HG03108 (cell line): ENCODE measurements around the gene CIROP.
A peak's percentile ranks its signal among the peaks of the same experiment; 100 is the strongest.
"Not testable (repeated sequence)": the region's sequence is repeated elsewhere in the genome, so short reads cannot be mapped to it uniquely, and the experiment has no call there.

Experiments
- ATAC-seq: cut with Tn5 transposase; IDR thresholded peaks from one replicate; pipeline ENCODE4 v1.9.1; 2021; ENCODE audit warnings: moderate library complexity; ENCODE audit not compliant: unreplicated experiment

CIROP gene

DNA sequence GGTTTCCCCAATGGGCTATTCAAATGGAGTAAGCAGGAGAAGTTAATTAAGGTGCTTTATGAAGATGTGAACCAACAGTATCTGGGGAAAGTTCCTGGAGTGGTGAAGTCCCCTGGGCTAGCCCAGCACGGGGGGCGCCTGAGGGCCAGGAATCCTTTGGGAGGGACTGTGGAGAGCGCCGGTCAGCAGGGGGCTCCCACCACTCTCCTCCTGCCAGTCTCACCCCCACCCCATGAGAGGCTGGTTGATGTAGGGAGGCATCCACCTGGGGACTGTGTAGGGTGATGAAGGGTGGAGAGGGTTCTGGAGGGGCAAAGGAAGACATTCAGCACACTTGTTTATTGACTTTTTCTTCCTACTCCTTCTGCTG is 9.9 kb upstream of the CIROP start:
- ATAC-seq = no peak

DNA sequence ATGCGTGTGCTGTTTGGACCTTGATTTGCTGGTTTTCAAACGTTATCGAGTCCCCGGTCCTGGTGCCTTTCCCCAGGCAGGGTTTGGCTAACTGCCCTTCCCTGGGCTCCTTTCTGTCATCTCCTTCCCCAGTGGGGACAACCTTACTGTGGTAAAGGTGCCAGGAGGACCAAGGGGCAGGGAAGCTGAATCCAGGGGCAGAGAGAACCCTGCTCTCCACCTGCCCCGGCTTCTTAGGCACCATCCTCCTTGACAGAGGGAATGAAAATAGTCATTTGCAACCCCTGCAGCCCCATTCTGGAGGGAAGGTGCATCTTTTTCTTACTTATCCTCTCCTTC is 9.3 kb upstream of the CIROP start:
- ATAC-seq = no peak

DNA sequence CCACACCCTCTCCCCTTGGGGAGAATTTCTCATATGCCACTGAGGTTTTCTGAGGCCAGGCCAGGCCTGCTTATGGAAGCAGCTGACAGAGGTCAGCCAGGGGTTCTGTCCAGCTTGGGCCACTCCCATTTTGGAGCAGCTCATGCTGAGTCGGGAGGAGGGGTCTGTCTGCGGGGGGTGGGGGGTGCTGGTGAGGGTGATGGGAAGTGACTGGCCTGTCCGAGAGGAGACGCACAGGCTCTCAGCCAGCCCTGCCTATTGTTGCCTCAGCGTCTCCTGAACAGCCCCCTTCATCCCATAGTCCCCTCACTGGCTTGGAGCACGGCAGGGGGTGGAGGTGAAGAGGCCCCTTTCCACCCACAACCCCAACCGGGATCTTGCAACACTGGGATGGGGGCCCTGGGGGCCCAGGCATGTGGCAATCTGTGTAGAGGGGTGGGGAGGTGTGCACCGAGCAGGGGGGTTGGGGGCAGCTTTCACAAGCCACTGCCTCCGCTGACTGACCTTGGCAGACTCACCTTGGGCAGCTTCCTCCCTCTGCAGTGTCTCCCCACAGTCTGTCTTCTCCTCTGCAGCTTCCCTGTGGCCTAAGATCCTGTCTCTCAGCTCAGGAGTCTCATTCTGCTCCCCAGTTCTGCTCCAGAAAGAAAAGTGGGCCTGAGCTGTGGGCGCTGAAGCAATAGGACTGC is 8.8 kb upstream of the CIROP start:
- no peak for ATAC-seq

DNA sequence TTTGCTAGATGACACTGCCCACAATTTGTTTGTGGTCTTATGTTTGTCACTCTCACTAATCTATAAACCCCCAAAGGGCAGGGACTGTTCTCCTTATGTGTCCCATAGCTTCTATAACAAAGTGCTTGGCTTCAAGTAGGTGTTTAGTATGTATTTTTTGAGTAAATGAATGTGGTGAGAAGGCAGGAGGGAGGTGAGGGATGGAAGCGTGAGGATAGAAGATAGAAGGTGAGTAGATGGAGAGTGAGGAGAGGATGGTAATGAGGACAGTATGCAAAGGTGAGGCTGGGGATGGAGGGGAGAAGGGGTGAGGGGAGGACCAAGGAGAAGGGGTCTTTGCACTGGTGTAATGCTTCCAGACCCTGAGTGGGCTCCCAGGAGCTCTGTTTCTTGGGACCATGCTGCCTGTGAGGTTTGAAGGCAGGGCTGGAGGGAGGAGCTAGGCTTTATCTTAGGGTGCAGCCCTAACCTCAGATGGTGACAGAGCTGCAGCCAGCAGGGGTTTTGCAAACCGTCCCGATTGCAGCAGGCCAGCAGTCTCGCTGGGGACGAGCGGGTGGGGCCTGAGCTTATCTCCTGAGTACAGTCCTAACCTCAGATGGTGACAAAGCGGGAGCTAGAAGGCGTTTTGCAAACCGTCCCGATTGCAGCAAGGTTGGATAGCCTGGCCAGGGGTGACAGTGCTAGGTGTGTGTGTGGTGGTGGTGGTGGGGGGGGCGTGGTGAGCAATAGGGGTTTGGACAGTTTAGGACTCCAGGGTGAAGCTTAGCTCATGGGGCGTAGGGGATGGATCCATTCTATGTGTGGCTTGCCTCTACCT is 7.8 kb upstream of the CIROP start:
- no peak for ATAC-seq

DNA sequence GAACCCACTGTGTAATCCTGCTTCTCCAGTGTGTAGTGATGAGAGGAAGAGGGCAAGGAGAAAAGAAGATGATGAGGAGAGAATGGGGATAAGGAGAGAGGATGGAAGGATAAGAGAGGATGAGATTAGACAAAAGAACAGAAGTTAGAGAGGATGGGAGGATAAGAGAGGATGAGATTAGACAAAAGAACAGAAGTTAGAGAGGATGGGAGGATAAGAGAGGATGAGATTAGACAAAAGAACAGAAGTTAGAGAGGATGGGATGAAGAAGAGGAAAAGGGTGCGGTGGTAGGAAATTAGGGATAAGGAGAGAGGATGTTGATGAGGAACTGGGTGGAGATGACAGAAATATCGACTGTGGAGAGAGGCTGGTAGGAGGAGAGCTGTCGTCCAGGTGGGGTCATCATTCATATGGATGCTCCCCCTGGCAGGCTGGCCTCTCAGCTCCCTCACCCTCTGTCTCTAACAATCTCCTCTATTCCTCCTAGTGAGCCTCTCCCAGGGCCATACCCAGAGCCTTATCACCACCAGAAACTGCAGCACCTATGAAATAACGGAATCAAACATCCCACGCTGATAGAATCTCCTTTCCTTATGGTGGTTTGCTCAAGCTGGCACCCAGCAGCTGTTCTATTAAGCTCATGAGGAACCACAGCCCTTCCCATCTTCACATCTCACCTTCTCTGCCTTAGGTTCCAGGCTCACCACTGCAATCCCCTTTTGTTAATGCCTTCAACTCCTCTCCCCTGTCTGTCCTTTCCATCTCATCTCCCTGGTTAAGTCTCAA is 6.0 kb upstream of the CIROP start:
- no peak for ATAC-seq

DNA sequence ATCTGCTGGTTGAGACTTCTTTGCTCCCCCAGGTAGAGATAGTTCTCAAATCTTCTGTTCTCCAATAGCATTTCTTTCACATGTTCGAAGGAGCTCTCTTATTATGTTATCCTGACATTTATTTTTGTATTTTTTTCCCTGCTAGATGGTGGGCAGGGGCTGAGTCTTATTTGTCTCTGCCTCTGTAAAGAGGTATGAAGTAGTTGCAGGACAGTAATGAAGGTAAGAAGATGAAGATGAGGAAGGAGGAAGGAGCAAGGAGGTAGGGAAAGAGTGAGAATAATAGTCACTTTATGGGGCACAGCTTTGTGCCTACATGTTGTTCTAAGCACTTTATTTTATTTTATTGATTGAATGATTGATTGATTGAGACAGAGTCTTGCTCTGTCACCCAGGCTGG is 5.0 kb upstream of the CIROP start:
- ATAC-seq = no peak

DNA sequence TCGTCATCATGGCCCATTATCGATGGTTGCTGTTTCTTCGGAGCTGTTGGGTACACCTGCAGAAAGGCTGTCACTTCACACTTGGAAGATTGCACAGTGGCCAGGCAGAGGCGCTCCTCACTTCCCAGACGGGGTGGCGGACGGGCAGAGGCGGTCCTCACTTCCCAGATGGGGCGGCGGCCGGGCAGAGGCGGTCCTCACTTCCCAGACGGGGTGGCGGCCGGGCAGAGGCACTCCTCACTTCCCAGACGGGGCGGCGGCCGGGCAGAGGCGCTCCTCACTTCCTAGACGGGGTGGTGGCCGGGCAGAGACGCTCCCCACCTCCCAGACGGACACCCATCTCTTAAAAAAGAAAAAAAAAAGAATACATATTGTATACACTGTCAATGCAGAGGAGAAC is 3.4 kb upstream of the CIROP start:
- not testable (repeated sequence) for ATAC-seq

DNA sequence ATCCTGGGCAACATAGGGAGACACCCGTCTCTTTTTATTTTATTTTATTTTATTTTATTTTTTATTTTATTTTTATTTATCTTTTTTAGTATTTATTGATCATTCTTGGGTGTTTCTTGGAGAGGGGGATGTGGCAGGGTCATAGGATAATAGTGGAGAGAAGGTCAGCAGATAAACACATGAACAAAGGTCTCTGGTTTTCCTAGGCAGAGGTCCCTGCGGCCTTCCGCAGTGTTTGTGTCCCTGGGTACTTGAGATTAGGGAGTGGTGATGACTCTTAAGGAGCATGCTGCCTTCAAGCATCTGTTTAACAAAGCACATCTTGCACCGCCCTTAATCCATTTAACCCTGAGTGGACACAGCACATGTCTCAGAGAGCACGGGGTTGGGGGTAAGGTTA is 2.8 kb upstream of the CIROP start:
- ATAC-seq = not testable (repeated sequence)

DNA sequence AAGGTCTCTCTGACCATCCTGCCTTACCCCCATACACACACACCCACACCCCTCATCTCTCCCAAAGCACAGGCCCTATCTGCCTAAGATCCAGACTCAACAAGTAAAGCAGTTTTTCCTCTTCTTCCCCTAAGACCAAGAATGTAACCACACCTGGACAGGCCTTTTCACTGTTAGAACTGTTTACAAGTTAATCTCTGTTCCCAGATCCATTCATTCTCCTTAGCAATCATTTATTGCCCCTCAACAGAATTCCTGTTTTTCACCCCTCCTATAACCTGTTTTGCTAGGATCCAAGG is 1.9 kb upstream of the CIROP start:
- no peak for ATAC-seq

DNA sequence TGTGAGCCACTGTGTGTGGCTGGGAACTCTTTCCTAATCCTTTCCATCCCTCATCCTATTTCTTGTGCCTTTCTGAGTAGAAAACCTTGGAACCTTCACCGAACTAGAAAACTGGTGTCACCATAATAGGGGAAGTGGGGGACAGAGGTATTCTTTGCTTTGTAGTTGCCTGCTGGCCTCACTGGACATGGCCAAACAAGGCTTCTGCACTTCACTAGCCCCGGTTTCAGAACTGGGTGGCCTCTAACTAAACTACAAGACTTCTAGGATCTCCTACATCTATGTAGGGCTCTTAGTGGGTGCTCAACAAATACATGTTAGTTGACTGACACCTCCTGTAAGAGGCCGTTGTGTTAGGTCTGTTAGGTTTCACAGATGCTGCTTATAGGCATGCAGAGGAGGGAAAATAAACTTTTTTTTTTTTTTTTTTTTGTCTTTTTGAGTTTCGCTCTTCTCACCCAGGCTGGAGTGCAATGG is 597 bp upstream of the CIROP start:
- ATAC-seq = no peak

DNA sequence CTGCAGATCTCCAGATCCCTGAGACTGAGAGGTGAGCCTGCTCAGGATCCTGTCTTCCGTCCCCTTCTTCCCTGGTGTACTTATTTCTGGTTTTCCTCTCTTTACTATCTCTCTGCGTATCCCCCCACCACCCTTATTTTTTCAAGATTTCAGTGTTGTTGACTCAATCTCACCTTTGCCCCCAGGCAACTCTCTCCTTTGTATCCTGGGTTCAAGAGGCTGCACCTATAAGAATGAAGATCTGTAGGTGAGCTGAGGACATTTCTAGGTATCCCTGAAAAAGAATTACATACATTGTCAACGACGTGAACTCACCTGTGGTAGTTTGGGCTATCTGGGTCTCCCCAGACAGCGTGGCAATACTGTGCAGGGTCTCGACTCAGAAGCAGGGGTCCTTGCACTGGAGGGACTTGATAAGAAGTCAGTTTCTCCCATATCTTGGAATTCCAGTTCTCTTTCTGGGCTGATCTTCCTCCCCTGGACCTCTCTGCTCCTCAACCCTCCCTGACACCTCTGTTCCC is 659 bp downstream of the CIROP start:
- no peak for ATAC-seq

DNA sequence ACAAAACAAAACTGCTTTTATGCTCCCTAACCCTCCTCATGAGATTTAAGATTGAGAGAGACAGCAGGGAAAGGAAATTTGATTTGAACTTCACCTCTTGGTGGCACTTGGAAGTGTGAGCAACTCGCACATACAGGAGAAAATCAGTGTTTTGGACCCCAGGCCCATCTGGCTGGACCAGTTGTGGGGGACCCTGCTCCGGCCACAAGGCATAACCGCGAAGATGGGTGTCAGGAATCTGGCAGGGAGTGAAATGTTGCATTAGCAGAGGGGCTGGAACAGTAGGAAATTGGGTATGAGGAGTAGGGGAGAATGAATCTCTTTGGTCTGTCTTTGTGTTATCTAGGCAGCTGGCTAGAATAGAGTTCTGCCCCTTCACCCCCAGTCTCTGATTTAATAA is 1.2 kb downstream of the CIROP start:
- ATAC-seq = no peak

DNA sequence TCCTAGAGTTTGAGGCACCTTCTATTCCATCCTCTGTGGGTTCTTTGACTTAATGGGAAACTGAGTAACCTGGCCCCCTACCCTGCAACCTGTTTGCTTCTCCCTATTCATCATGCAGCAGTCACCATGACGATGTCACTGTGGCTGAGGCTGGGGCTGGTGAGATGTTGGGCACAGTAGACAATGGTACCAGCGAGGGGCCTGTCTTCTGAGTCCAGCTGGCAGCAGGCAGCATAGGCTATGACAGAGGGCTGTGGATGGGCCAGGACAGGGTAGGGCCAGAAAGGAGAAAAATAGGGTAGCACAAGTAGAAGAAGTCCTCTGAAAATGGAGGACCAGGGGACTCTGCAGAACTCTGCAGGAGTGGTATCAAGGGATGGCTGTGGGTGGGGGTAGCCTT is 2.0 kb downstream of the CIROP start:
- no peak for ATAC-seq

DNA sequence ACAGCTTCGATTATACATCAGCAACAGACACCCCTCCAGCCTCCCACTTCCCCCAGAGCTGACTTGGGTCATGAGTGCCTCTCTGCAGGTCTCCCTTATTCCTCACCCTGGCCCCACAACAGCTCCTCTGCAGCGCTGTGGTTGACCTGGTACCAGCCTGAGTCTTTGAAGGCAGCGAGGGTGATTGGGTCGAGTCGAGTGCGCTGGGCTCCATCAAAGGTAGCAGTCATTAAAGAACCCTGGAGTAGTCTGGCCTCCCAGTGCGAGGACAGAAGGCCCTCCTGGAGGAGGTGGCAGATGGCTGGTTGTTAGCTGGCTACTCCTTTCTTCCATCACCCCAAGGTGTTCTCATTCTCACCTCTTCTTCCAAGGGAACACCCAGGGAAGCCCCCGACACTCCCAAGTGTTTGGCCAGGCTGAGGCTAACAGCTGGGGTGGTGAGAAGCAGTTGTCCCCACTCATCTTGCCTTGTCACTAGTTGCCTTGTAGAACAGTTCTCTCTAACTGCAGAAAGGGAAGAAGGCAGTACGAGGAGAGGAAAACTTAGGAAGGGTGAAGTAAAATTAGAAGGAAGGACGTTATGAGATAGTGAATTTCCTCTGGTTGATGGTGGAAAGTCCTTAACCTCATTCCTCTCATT is 2.7 kb downstream of the CIROP start:
- ATAC-seq = no peak

DNA sequence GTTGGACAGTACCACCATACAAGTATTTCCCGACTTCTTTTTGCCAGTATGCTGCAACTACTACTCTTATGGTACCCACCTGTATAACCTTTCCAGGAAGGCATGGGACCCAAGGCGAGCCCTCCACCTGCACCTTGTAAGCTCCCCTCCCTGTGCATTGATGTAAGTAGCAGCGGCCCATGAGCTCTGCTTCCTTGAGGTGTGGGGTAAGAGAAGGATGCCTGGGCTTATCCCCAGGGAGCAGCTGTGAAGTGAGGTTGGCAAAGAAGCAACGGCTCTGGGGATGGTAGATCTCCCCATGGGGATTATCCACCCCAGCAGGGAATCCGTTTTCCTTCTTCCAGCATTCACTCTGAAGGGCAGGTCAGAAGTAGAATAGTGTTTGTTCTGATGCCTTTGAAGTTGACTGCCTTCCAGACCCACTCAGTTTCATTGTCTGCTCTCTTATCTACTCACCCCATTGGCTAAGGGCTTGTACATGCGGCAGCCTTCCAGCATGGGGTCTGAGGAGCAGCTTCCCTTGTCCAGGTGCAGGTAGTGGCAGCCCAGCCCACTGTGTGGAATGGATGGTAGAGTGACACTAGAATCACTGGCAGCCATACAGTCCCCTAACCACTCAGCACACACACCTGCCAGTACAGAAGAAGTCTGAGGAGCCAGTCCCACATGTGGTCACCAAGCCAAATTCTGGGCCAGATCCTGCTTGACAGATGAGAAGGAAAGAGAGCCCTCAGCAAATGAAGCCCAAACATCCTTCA is 3.4 kb downstream of the CIROP start:
- ATAC-seq = no peak

DNA sequence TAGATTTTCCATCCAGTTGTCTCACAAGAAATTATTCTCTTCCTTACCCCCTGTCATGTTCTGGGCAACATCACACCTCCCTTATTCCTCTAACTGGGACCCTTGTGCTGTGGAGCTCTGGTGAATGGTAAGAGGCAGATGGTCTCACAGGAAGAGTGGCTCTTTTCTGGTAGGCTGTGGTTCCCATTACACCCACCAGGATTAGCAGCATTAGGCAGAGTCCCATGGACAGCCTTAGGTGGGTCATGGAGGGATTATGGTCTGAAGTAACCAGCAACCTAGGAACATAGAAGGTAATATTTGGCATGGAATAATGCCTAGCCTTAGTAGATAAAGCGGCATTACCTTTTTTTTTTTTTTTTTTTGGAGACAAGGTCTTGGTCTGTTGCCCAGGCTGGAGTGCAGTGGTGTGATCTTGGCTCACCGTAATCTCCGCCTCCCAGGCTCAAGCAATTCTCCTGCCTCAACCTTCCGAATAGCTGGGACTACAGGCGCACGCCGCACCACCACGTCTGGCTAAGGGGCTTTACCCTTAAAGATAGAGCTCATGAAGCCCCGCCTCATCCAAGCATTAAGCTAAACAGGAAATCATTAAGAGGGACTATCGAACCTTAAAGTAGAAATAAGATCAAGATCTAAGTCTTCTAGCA is 5.5 kb downstream of the CIROP start:
- ATAC-seq = no peak

DNA sequence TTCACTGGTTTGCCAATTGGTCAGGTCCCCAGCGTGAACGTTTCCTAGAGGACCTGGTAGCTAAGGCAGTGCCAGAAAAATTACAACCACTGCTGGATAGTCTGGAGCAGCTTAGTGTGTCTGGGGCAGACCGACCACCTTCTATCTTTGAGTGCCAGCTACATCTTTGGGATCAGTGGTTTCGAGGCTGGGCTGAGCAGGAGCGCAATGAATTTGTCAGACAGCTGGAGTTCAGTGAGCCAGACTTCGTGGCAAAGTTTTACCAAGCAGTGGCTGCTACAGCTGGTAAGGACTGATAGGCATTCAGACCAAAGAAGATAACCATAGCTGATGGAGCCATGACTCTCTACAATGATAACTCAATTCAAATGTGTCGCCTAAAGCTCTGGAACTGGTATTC is 7.0 kb downstream of the CIROP start:
- no peak for ATAC-seq

DNA sequence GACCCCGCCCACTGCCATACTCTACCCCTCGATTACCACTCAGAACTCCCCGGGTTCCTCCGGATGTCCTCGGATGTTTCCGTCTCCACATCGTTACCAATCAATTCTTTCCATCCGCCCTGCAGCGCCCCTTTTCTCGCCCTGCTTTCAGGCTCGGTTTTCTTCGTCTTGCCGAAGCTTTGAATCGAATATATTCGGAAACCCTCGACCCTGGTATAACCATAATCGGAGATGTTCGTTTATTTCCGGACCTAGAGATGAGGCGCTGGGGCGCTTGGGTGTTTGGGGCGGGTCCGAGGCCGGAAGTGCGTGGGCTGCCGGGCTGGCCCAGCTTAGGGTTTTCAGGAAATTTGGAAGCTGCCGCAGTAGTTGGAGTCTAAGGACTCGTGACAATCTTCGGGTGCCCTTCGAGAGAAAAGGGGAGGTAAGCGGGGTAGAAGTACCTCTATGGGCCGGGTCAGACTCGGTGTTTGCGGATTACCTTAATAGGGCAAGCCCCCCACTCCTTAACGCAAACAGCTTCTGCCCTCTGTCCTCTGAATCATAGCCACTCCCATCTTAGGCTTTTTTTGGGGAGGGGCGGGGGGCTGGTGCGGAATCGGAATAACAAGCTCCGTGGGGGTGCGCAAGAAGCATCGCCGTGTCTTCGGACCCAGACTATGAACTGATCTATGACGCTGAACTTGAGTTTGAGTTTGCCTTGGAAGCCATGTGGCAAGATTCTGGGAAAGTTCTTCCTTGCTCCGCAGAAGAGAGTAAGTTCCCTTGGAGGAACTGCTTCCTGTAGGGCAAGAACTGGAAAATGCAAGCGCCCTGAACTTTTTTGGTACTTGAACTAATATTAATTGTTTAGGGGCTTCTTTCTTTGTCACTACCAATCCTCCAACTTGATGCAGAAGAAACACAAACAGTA is 9.3 kb downstream of the CIROP start, which contains the start of gene C14orf119:
Gene C14orf119, plus strand, starts transcription at position 310 of the 913 bp plus-strand sequence. CDS start 2,154 bp downstream, outside the sequence.
- peak; percentile 89 for ATAC-seq

DNA sequence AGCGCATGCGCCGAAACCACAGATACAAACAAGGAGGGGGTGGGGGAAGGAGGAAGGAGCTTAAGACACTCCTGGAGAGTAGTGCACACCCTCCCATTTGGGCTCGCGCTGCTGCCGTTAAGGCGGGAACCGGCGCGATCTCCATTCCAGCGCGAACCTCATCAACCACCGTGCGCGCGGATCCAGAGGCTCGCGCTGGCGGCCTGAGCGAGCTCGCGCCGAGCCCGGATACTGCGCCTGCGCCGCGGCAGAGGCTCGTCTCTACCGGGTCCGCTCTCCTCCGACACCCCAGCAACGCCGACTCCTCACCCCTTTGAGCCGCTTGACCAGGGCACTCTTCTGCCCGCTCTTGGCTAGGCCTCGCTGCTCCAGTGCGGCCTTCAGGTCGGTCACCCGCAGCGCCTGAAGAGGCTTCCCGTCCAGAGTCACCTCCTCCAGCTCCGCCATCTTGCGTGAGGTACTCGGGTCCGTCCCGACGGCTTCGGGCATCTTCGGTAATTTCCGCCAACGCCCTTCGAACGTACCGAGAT is 10.1 kb downstream of the CIROP start, which contains the start of gene ACIN1:
Gene ACIN1, minus strand, starts transcription at position 471 of the 530 bp plus-strand sequence. Its CDS starts 24 bp downstream, at position 447.
- ATAC-seq = peak; percentile 24
